Hepatocyte (in vitro differentiated cells): ENCODE data around the gene ONECUT3. TPM values are rescaled to one million over a fixed set of nuclear protein-coding genes. Genes with fewer than 3 reads are reported as not detected.

Experiments used
- DNase-seq: peaks from one replicate; pipeline ENCODE4 v3.0.0-alpha.2; 2016; ENCODE audit warnings: low spot score
- H2AFZ ChIP-seq: fragments of 200-600 bp; sonication (generic); 2 replicates; pipeline ENCODE4 v1.6.0; 2016; ENCODE audit warnings: antibody characterized with exemption, mild to moderate bottlenecking
- H3K27ac ChIP-seq: fragments of 200-600 bp; sonication (generic); 2 replicates; pipeline ENCODE4 v1.5.1; 2016; ENCODE audit warnings: mild to moderate bottlenecking
- H3K27me3 ChIP-seq: fragments of 200-600 bp; sonication (generic); 2 replicates; pipeline ENCODE4 v1.6.1; 2016
- H3K36me3 ChIP-seq: fragments of 200-600 bp; sonication (generic); replicated peaks from 2 replicates; pipeline ENCODE4 v1.5.1; 2016; ENCODE audit warnings: low read depth; ENCODE audit not compliant: insufficient read depth
- H3K4me1 ChIP-seq: fragments of 200-600 bp; sonication (generic); 2 replicates; pipeline ENCODE4 v1.5.1; 2016; ENCODE audit warnings: mild to moderate bottlenecking, moderate library complexity; ENCODE audit not compliant: insufficient read depth
- H3K4me2 ChIP-seq: fragments of 200-600 bp; sonication (generic); 2 replicates; pipeline ENCODE4 v1.6.0; 2016
- H3K4me3 ChIP-seq: fragments of 200-600 bp; sonication (generic); 2 replicates; pipeline ENCODE4 v1.5.1; 2016; ENCODE audit warnings: mild to moderate bottlenecking
- H3K79me2 ChIP-seq: fragments of 200-600 bp; sonication (generic); 2 replicates; pipeline ENCODE4 v1.6.0; 2017; ENCODE audit warnings: mild to moderate bottlenecking
- H3K9me2 ChIP-seq: fragments of 200-600 bp; sonication (generic); replicated peaks from 2 replicates; pipeline ENCODE4 v1.6.0; 2017; ENCODE audit warnings: mild to moderate bottlenecking; ENCODE audit not compliant: insufficient read depth
- H3K9me3 ChIP-seq: fragments of 200-600 bp; sonication (generic); 2 replicates; pipeline ENCODE4 v1.5.1; 2016; ENCODE audit warnings: low read depth, mild to moderate bottlenecking
- H4K20me1 ChIP-seq: fragments of 200-600 bp; sonication (generic); 2 replicates; pipeline ENCODE4 v1.6.0; 2016; ENCODE audit warnings: mild to moderate bottlenecking; ENCODE audit not compliant: insufficient read depth, poor library complexity, severe bottlenecking
- EZH2 ChIP-seq: fragments of 200-600 bp; sonication (generic); IDR thresholded peaks from 2 replicates; pipeline ENCODE4 v1.6.1; 2016; ENCODE audit warnings: antibody characterized with exemption, mild to moderate bottlenecking, borderline replicate concordance
- EZH2phosphoT487 ChIP-seq: fragments of 200-600 bp; sonication (generic); IDR thresholded peaks from one replicate; pipeline ENCODE4 v1.6.1; 2018; ENCODE audit warnings: antibody characterized with exemption, mild to moderate bottlenecking, low read depth, moderate library complexity; ENCODE audit not compliant: unreplicated experiment, severe bottlenecking
- WGBS: methylation state at CpG from one replicate; pipeline ENCODE4 v1.1.6; 2016; ENCODE audit warnings: low lambda C conversion rate; ENCODE audit errors: missing lambda C conversion rate; 5-methylcytosine and 5-hydroxymethylcytosine counted together
- polyA plus RNA-seq: library from polyadenylated mRNA; unstranded; fragments of >200 nt; fragmentation: Nextera tagmentation; extraction: Ambion mirVana; gene quantifications from 2 replicates; pipeline ENCODE4 v1.2.1, GENCODE V29; 2016
- total RNA-seq: library from RNA; depleted of rRNA; stranded (reverse); fragments of >200 nt; gene quantifications from 2 replicates; pipeline ENCODE4 v1.2.3, GENCODE V29; 2014
- TF ChIP-seq, protein P1 (sequence below): fragments of 200-600 bp; sonication (generic); IDR thresholded peaks from 2 replicates; pipeline ENCODE4 v1.5.1; 2016; ENCODE audit warnings: antibody characterized with exemption, mild to moderate bottlenecking; ENCODE audit not compliant: poor library complexity

ONECUT3 gene
- total and polyA plus RNA-seq, 2 experiments from 2014 or later, result 0.03 to 0.06 TPM

DNA sequence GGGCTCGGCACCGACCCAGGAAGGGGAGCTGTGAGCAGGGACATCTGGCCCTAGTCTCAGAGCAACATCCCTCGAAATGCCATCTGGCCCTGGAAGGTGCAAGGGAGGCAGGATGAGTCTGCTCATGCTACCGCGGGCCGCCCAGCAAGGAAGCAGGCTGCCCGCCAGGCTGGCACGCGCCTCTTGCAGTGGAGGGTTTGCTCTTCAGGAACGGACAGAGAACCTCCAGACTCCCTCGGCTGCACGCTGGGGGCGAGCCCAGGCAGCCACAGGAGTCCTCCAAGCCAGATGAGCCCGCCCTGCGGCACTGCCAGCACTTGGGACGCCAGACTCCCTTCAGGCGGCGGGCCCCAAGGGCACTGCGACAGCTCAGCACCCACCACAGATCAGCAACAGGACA, 68.9 kb downstream of the ONECUT3 start:
- Histone ChIP-seq H3K27me3 (no peaks in the 10 kb centered on the region), H3K27ac (no peak overlapping the region), H3K9me3 (no peaks in the 10 kb centered on the region), H2AFZ (no peak overlapping the region), H3K79me2 (peaks cover 14% of the 10 kb centered on the region), H3K36me3 (no peaks in the 10 kb centered on the region), H4K20me1 (peaks cover 5% of the 10 kb centered on the region), H3K9me2 (no peaks in the 10 kb centered on the region), H3K4me2 (no peak overlapping the region), H3K4me1 (peaks cover 3% of the 10 kb centered on the region), H3K4me3 (no peak overlapping the region)
- no peak for DNase-seq
- TF ChIP-seq EZH2 (no peak), EZH2phosphoT487 (no peak)
- TF ChIP-seq, protein P1, sequence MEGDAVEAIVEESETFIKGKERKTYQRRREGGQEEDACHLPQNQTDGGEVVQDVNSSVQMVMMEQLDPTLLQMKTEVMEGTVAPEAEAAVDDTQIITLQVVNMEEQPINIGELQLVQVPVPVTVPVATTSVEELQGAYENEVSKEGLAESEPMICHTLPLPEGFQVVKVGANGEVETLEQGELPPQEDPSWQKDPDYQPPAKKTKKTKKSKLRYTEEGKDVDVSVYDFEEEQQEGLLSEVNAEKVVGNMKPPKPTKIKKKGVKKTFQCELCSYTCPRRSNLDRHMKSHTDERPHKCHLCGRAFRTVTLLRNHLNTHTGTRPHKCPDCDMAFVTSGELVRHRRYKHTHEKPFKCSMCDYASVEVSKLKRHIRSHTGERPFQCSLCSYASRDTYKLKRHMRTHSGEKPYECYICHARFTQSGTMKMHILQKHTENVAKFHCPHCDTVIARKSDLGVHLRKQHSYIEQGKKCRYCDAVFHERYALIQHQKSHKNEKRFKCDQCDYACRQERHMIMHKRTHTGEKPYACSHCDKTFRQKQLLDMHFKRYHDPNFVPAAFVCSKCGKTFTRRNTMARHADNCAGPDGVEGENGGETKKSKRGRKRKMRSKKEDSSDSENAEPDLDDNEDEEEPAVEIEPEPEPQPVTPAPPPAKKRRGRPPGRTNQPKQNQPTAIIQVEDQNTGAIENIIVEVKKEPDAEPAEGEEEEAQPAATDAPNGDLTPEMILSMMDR, result no peak
- 97% methylated on average over 19 of the region's 19 CpGs for WGBS

DNA sequence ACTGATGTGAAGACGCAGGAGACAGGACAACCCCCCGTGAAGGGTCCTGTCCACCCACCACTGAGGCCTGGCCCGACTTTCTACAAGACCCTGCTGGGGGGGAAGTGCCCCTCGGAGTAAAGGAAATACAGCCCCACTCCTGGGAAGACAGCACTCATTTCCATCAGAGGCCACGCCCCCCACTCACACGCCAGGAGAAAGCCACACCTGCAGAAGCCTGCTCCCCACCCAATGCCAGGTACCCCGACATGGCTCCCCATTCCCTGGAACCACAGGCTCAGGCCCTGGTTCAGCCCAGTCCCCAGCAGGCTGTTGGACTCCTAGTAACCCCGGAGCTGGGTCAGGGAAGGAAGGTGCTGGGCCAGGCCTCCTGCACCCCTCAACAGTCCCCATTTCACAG, 69.7 kb downstream of the ONECUT3 start:
- peaks cover 5% of the 10 kb centered on the region for H4K20me1 ChIP-seq
- H3K4me1 ChIP-seq, result peaks cover 5% of the 10 kb centered on the region
- no peak for DNase-seq
- WGBS, result 92% methylated on average over 8 of the region's 8 CpGs
- H3K27me3 ChIP-seq, result no peaks in the 10 kb centered on the region
- H3K9me2 ChIP-seq, result no peaks in the 10 kb centered on the region
- H3K9me3 ChIP-seq, result no peaks in the 10 kb centered on the region
- H3K4me2 ChIP-seq, result no peak overlapping the region
- H3K79me2 ChIP-seq, result peaks cover 16% of the 10 kb centered on the region
- no peak overlapping the region for H2AFZ ChIP-seq
- H3K36me3 ChIP-seq, result no peaks in the 10 kb centered on the region
- no peak overlapping the region for H3K27ac ChIP-seq
- no peak overlapping the region for H3K4me3 ChIP-seq
- TF ChIP-seq EZH2phosphoT487, result no peak
- TF ChIP-seq EZH2, result no peak
- TF ChIP-seq, protein P1, result no peak

DNA sequence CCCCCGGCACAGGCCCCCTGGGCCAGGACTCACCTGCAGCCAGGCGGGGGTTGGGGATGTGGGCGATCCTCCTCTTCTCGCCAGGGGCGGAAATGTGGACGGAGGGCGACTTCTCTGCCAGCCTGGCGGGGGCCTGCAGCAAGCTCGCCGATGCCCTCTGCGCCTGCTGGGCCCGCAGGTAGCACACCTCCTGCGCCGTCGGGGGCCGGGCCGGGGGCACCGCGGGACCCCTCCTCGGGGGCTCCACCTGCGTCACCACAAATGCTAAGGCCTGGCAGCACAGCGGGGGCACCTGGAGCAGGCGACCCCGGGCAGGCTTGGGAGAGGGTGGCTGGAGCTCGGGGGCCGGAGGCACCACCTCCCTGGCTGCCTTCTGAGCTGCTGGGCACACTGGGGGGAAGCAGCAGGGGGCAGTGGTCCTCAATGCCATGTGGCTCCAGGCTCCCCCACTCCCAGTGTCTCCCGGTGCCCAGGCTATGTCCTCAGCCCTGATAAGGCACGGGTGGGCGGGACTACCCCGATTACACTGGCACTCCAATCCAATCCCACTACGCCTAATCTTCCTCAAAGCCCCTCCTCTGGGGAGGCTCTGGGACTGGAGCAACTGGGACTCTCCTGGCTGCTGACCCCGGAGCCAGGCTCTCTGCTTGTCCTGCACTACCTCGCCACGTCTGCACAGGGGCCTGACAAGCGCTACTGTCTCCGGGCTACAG, 70.4 kb downstream of the ONECUT3 start:
- H3K79me2 ChIP-seq, result peaks cover 16% of the 10 kb centered on the region
- no peak overlapping the region for H3K27ac ChIP-seq
- no peak overlapping the region for H3K4me3 ChIP-seq
- no peaks in the 10 kb centered on the region for H3K9me3 ChIP-seq
- peaks cover 5% of the 10 kb centered on the region for H4K20me1 ChIP-seq
- no peaks in the 10 kb centered on the region for H3K9me2 ChIP-seq
- peaks cover 5% of the 10 kb centered on the region for H3K4me1 ChIP-seq
- no peak overlapping the region for H2AFZ ChIP-seq
- no peaks in the 10 kb centered on the region for H3K36me3 ChIP-seq
- DNase-seq, result no peak
- TF ChIP-seq EZH2, result no peak
- TF ChIP-seq, protein P1, result no peak
- no peak for TF ChIP-seq EZH2phosphoT487
- H3K27me3 ChIP-seq, result no peaks in the 10 kb centered on the region
- H3K4me2 ChIP-seq, result no peak overlapping the region
- 90% methylated on average over 23 of the region's 36 CpGs for WGBS
